Smooth muscle cell (in vitro differentiated cells): Measurements from ENCODE around the gene MAGEF1. TPM values are rescaled to one million over a fixed set of nuclear protein-coding genes. Genes with fewer than 3 reads are reported as not detected.

ENCODE experiments used
- DNase-seq: peaks from one replicate; lab custom pipeline; 2025; ENCODE audit not compliant: unreplicated experiment; lab: John Stamatoyannopoulos, UW
- H2AFZ ChIP-seq: fragments of 200-600 bp; sonication (generic); 2 replicates; pipeline ENCODE4 v1.6.0; 2016; ENCODE audit warnings: antibody characterized with exemption, low read depth, mild to moderate bottlenecking
- H3F3A ChIP-seq: fragments of 200-600 bp; sonication (generic); 2 replicates; pipeline ENCODE4 v1.6.0; 2017; ENCODE audit warnings: antibody characterized with exemption, low read depth
- H3K27ac ChIP-seq: fragments of 200-600 bp; sonication (generic); 2 replicates; pipeline ENCODE4 v1.5.1; 2016; ENCODE audit warnings: low read depth, mild to moderate bottlenecking
- H3K27me3 ChIP-seq: fragments of 200-600 bp; sonication (generic); 2 replicates; pipeline ENCODE4 v1.6.1; 2016; ENCODE audit warnings: low read depth, mild to moderate bottlenecking
- H3K36me3 ChIP-seq: fragments of 200-600 bp; sonication (generic); 2 replicates; pipeline ENCODE4 v1.5.1; 2016; ENCODE audit warnings: low read depth
- H3K4me1 ChIP-seq: fragments of 200-600 bp; sonication (generic); 2 replicates; pipeline ENCODE4 v1.5.1; 2016; ENCODE audit warnings: low read depth
- H3K4me2 ChIP-seq: fragments of 200-600 bp; sonication (generic); 2 replicates; pipeline ENCODE4 v1.6.0; 2016; ENCODE audit warnings: mild to moderate bottlenecking
- H3K4me3 ChIP-seq: fragments of 200-600 bp; sonication (generic); 2 replicates; pipeline ENCODE4 v1.5.1; 2016; ENCODE audit warnings: mild to moderate bottlenecking
- H3K79me2 ChIP-seq: fragments of 200-600 bp; sonication (generic); 2 replicates; pipeline ENCODE4 v1.6.0; 2016; ENCODE audit warnings: low read depth, mild to moderate bottlenecking
- H3K9ac ChIP-seq: fragments of 200-600 bp; sonication (generic); 2 replicates; pipeline ENCODE4 v1.6.0; 2016; ENCODE audit warnings: low read depth
- H3K9me3 ChIP-seq: fragments of 200-600 bp; sonication (generic); replicated peaks from 2 replicates; pipeline ENCODE4 v1.5.1; 2016; ENCODE audit warnings: low read depth
- H4K20me1 ChIP-seq: fragments of 200-600 bp; sonication (generic); 2 replicates; pipeline ENCODE4 v1.6.0; 2016; ENCODE audit warnings: low read depth
- WGBS: methylation state at CpG from one replicate; pipeline ENCODE4 v1.1.7; 2016; ENCODE audit warnings: low lambda C conversion rate; 5-methylcytosine and 5-hydroxymethylcytosine counted together
- polyA plus RNA-seq: library from polyadenylated mRNA; unstranded; fragments of >200 nt; fragmentation: Nextera tagmentation; extraction: Ambion mirVana; gene quantifications from 2 replicates; pipeline ENCODE4 v1.2.1, GENCODE V29; 2016
- total RNA-seq: library from RNA; depleted of rRNA; stranded (reverse); fragments of >200 nt; gene quantifications from 2 replicates; pipeline ENCODE4 v1.2.3, GENCODE V29; 2014
- TF ChIP-seq, protein P1 (sequence below): fragments of 200-600 bp; sonication (generic); IDR thresholded peaks from 2 replicates; pipeline ENCODE4 v1.5.1; 2017; ENCODE audit warnings: borderline replicate concordance, mild to moderate bottlenecking, antibody characterized with exemption; ENCODE audit not compliant: insufficient read depth, poor library complexity, severe bottlenecking

Gene MAGEF1
- total and polyA plus RNA-seq, 2 experiments from 2014 or later = 37.0 to 52.7 TPM

DNA sequence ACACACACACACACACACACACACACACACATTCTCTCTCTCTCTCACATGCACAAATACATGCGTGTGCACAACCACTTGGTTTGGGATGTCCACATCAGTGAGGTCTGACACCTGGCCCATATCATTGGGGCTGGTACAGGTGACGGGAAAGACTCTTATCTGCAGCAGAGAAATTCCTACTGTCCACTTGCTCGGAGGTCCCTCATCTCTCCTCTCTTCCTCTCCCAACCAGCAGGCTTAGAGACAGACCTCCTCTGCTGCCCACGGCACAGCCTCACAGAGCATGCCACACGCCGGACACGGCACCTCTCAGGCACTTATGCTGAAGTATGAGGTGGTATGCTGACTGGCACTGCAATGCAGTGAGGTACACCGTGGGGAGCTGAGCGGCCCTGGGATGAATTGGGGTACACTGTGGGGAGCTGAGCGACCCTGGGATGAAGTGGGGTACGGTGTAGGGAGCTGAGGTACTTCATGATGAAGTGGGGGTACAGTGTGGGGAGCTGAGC lies 41.7 kb downstream of the MAGEF1 start:
- Histone ChIP-seq H3K9ac (no peak overlapping the region), H3K4me1 (no peaks in the 10 kb centered on the region), H3K27me3 (no peaks in the 10 kb centered on the region), H3K79me2 (no peaks in the 10 kb centered on the region), H2AFZ (no peak overlapping the region), H3K9me3 (no peaks in the 10 kb centered on the region), H3K4me2 (no peak overlapping the region), H4K20me1 (no peaks in the 10 kb centered on the region), H3K36me3 (no peaks in the 10 kb centered on the region), H3F3A (no peaks in the 10 kb centered on the region), H3K27ac (no peak overlapping the region), H3K4me3 (no peak overlapping the region)
- WGBS = 80% methylated on average over 11 of the region's 11 CpGs
- TF ChIP-seq, protein P1, sequence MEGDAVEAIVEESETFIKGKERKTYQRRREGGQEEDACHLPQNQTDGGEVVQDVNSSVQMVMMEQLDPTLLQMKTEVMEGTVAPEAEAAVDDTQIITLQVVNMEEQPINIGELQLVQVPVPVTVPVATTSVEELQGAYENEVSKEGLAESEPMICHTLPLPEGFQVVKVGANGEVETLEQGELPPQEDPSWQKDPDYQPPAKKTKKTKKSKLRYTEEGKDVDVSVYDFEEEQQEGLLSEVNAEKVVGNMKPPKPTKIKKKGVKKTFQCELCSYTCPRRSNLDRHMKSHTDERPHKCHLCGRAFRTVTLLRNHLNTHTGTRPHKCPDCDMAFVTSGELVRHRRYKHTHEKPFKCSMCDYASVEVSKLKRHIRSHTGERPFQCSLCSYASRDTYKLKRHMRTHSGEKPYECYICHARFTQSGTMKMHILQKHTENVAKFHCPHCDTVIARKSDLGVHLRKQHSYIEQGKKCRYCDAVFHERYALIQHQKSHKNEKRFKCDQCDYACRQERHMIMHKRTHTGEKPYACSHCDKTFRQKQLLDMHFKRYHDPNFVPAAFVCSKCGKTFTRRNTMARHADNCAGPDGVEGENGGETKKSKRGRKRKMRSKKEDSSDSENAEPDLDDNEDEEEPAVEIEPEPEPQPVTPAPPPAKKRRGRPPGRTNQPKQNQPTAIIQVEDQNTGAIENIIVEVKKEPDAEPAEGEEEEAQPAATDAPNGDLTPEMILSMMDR = no peak
- no peak for DNase-seq

DNA sequence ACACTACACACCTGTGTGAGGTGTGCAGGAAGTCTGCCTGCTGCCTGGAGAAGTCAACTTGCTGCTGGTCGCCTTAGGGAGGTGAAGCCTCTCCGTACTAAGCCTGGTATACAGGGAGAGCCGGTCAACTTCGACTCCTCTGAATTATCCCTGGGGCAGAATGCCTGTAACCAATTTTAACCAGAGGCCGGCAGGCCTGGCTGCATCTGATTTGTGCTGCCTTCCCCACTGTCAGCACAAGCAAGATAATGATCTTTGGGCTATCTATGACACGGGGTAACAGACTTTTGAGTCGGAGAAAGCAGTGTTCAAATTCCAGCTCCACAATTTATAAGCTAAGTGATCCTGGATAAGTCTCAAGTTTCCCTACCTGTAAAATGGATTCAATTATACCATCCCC lies 42.3 kb downstream of the MAGEF1 start:
- H3K4me3 ChIP-seq = no peak overlapping the region
- no peaks in the 10 kb centered on the region for H3K9me3 ChIP-seq
- H3K9ac ChIP-seq = no peak overlapping the region
- no peak overlapping the region for H3K27ac ChIP-seq
- H3F3A ChIP-seq = no peaks in the 10 kb centered on the region
- H3K36me3 ChIP-seq = no peaks in the 10 kb centered on the region
- no peak for DNase-seq
- H2AFZ ChIP-seq = no peak overlapping the region
- 43% methylated on average over 7 of the region's 7 CpGs for WGBS
- H3K4me1 ChIP-seq = no peaks in the 10 kb centered on the region
- no peaks in the 10 kb centered on the region for H4K20me1 ChIP-seq
- TF ChIP-seq, protein P1 = no peak
- H3K79me2 ChIP-seq = no peaks in the 10 kb centered on the region
- no peak overlapping the region for H3K4me2 ChIP-seq
- H3K27me3 ChIP-seq = no peaks in the 10 kb centered on the region

DNA sequence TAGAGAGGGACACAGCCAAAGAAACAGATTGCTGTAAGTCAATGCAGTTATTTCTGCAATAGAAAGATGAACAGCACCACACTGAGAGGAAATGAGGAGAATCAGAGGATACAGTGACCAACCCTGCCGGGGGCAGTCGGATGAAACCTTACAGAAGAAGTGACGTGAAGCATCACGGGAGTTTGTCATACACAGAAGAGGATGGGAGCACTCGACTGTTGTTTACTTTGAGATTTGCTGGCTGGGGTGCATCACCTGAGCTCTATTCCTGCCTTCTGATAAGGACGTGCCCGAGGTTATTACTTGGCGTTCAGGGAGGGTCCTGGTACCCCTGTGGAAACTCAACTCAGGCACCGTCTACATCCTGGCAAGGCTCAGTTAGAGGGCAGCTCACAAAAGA lies 45.4 kb downstream of the MAGEF1 start:
- DNase-seq = no peak
- WGBS = 91% methylated on average over 9 of the region's 9 CpGs

DNA sequence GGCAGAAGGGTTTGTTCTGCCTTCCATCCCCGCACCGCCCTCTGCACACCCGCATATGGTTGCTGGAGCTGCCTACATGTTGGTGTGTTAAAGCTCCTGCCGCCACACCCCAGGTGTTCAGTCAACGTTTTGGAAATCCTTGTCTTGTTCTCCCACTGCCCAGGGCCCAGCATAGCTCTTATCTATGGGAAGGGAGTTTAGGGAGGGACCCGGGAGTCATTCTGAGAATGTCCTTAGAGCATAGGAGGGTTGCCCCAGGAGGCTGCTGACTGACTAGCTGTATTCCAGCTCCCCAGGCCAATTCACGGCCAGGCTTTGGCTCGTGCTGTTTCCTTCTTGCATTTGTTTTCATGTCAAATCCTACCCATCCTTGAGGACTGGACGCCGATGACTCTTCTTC lies 46.8 kb downstream of the MAGEF1 start:
- Histone ChIP-seq H3K4me2 (no peak overlapping the region), H3K9me3 (no peaks in the 10 kb centered on the region), H4K20me1 (no peaks in the 10 kb centered on the region), H3F3A (no peaks in the 10 kb centered on the region), H3K4me1 (peaks cover 10% of the 10 kb centered on the region), H3K4me3 (no peak overlapping the region), H3K27me3 (no peaks in the 10 kb centered on the region), H3K36me3 (no peaks in the 10 kb centered on the region), H3K9ac (no peak overlapping the region), H3K79me2 (no peaks in the 10 kb centered on the region), H3K27ac (no peak overlapping the region), H2AFZ (no peak overlapping the region)
- DNase-seq = no peak
- TF ChIP-seq, protein P1 = no peak
- 78% methylated on average over 10 of the region's 10 CpGs for WGBS

More for the DNA sequence above, 45.4 kb downstream of the MAGEF1 start:
- H3K9me3 ChIP-seq = no peaks in the 10 kb centered on the region
- no peaks in the 10 kb centered on the region for H3K79me2 ChIP-seq
- no peak overlapping the region for H3K27ac ChIP-seq
- no peak overlapping the region for H2AFZ ChIP-seq
- H4K20me1 ChIP-seq = no peaks in the 10 kb centered on the region
- no peaks in the 10 kb centered on the region for H3K36me3 ChIP-seq
- H3K4me2 ChIP-seq = no peak overlapping the region
- TF ChIP-seq, protein P1 = no peak
- peaks cover 9% of the 10 kb centered on the region for H3K4me1 ChIP-seq
- H3K9ac ChIP-seq = no peak overlapping the region
- H3F3A ChIP-seq = no peaks in the 10 kb centered on the region
- H3K27me3 ChIP-seq = no peaks in the 10 kb centered on the region
- H3K4me3 ChIP-seq = no peak overlapping the region
